SK-N-MC (cell line): Measurements from ENCODE around the gene RFC1.
"Not testable (repeated sequence)": the region's sequence is repeated elsewhere in the genome, so short reads cannot be mapped to it uniquely, and the experiment has no call there.

Experiments
- DNase-seq: peaks from one replicate; pipeline ENCODE4 v3.0.0-alpha.2; 2011; ENCODE audit warnings: low read depth, low spot score
- H3K27ac ChIP-seq: fragments of 200-600 bp; sonication (generic); 2 replicates; pipeline ENCODE4 v1.5.1; 2016; ENCODE audit warnings: mixed run types
- H3K36me3 ChIP-seq: fragments of 200-600 bp; sonication (generic); 2 replicates; pipeline ENCODE4 v1.6.1; 2017; ENCODE audit warnings: antibody characterized with exemption, low read length, mixed read lengths; ENCODE audit not compliant: insufficient read depth
- H3K4me3 ChIP-seq: fragments of 200-600 bp; sonication (generic); 2 replicates; pipeline ENCODE4 v1.5.1; 2016
- H3K9ac ChIP-seq: fragments of 200-600 bp; sonication (generic); 2 replicates; pipeline ENCODE4 v1.8.0; 2017; ENCODE audit warnings: mixed run types, mixed read lengths; ENCODE audit not compliant: insufficient read length
- H3K9me3 ChIP-seq: fragments of 200-600 bp; sonication (generic); 2 replicates; pipeline ENCODE4 v1.6.1; 2017; ENCODE audit warnings: low read depth, mild to moderate bottlenecking, antibody characterized with exemption, low read length, moderate library complexity, mixed read lengths
- EZH2 ChIP-seq: fragments of 200-600 bp; sonication (generic); IDR thresholded peaks from one replicate; pipeline ENCODE4 v1.6.1; 2017; ENCODE audit warnings: antibody characterized with exemption
- FOXP2 ChIP-seq: optimal IDR thresholded peaks from 2 replicates; pipeline ENCODE3; 2011; ENCODE audit warnings: mild to moderate bottlenecking, moderate library complexity; ENCODE audit not compliant: insufficient read depth; ENCODE audit errors: extremely low read length, control extremely low read depth
- POLR2AphosphoS5 ChIP-seq: IDR thresholded peaks from 2 replicates; pipeline ENCODE4 v1.6.1; 2012; ENCODE audit warnings: mild to moderate bottlenecking, low read depth, low read length, borderline replicate concordance

The RFC1 gene

GRCh38 chr4:39365830-39366771 lies at the start of gene RFC1:
Gene RFC1 (minus strand): TSS chr4:39366362. CDS start chr4:39366241, 121 bp downstream.
- H3K4me3 ChIP-seq: peak within 1 kb of the TSS; percentile 92
- DNase-seq: peak; percentile 60
- TF ChIP-seq EZH2 (no peak), FOXP2 (peak; percentile 46), POLR2AphosphoS5 (peak; percentile 83)
- no peaks in the 10 kb centered on the region for H3K9me3 ChIP-seq
- peaks cover 12% of the 10 kb centered on the region for H3K36me3 ChIP-seq
- H3K9ac ChIP-seq: peak within 1 kb of the TSS; percentile 95
- H3K27ac ChIP-seq: peak within 1 kb of the TSS; percentile 81

GRCh38 chr4:39415678-39416283 lies 49.6 kb upstream of the RFC1 start:
- Histone ChIP-seq H3K27ac (no peak overlapping the region), H3K36me3 (no peaks in the 10 kb centered on the region), H3K9me3 (no peaks in the 10 kb centered on the region), H3K4me3 (no peak overlapping the region), H3K9ac (no peak overlapping the region)
- no peak for DNase-seq
- TF ChIP-seq POLR2AphosphoS5 (no peak), FOXP2 (no peak), EZH2 (no peak)

GRCh38 chr4:39411561-39411960 lies 45.4 kb upstream of the RFC1 start:
- H3K9ac ChIP-seq, DNase-seq: not testable (repeated sequence)

GRCh38 chr4:39410415-39410814 lies 44.3 kb upstream of the RFC1 start:
- no peaks in the 10 kb centered on the region for H3K36me3 ChIP-seq
- H3K27ac ChIP-seq: no peak overlapping the region
- TF ChIP-seq FOXP2 (no peak), POLR2AphosphoS5 (no peak)
- no peak overlapping the region for H3K9ac ChIP-seq
- no peak for DNase-seq
- no peaks in the 10 kb centered on the region for H3K9me3 ChIP-seq
- no peak overlapping the region for H3K4me3 ChIP-seq

More at GRCh38 chr4:39411561-39411960, 45.4 kb upstream of the RFC1 start:
- not testable (repeated sequence) for H3K36me3 ChIP-seq, H3K9me3 ChIP-seq, H3K4me3 ChIP-seq, H3K27ac ChIP-seq

- Histone ChIP-seq H3K36me3 (no peaks in the 10 kb centered on the region), H3K9ac (no peak overlapping the region), H3K27ac (no peak overlapping the region), H3K4me3 (no peak overlapping the region), H3K9me3 (no peaks in the 10 kb centered on the region)
- no peak for TF ChIP-seq EZH2
- TF ChIP-seq POLR2AphosphoS5: no peak
- no peak for TF ChIP-seq FOXP2
- DNase-seq: no peak
These were observed 41.4 kb upstream of the RFC1 start for GRCh38 chr4:39407584-39407885.

GRCh38 chr4:39406763-39407583 lies 40.8 kb upstream of the RFC1 start, which contains the start of gene KLB:
Gene KLB (plus strand): TSS chr4:39406930. CDS start chr4:39406950, 20 bp downstream.
- no peak within 1 kb of the TSS for H3K4me3 ChIP-seq
- H3K9me3 ChIP-seq: no peaks in the 10 kb centered on the region
- H3K36me3 ChIP-seq: no peaks in the 10 kb centered on the region
- DNase-seq: no peak
- TF ChIP-seq EZH2: no peak
- no peak for TF ChIP-seq POLR2AphosphoS5
- TF ChIP-seq FOXP2: no peak
- H3K9ac ChIP-seq: no peak within 1 kb of the TSS
- H3K27ac ChIP-seq: no peak within 1 kb of the TSS

- not testable (repeated sequence) for H3K36me3 ChIP-seq, H3K9ac ChIP-seq, H3K9me3 ChIP-seq, H3K27ac ChIP-seq, DNase-seq, H3K4me3 ChIP-seq
These were observed 35.5 kb upstream of the RFC1 start for GRCh38 chr4:39401640-39402039.

- Histone ChIP-seq H3K4me3 (no peak overlapping the region), H3K9me3 (no peaks in the 10 kb centered on the region), H3K27ac (no peak overlapping the region), H3K9ac (no peak overlapping the region), H3K36me3 (no peaks in the 10 kb centered on the region)
- TF ChIP-seq FOXP2: no peak
- no peak for TF ChIP-seq POLR2AphosphoS5
- TF ChIP-seq EZH2: no peak
- no peak for DNase-seq
These were observed 28.5 kb upstream of the RFC1 start for GRCh38 chr4:39394706-39395105.
